ENCODE results near the gene MSANTD7.
"Not testable (repeated sequence)": the region's sequence is repeated elsewhere in the genome, so short reads cannot be mapped to it uniquely, and the experiment has no call there.

Gene MSANTD7

GRCh38 chr10:14858338-14858960 is 20.3 kb downstream of the MSANTD7 start:
- no peak for DNase-seq (ENCODE audit: low spot score)
- no peak for TF ChIP-seq CTCF (IDR thresholded peaks at IDR 0.05; ENCODE audit: extremely low read depth, missing control alignments)

GRCh38 chr10:14859043-14859442 is 20.9 kb downstream of the MSANTD7 start:
- no peak for DNase-seq (ENCODE audit: low spot score)
- TF ChIP-seq CTCF (IDR thresholded peaks at IDR 0.05; ENCODE audit: extremely low read depth, missing control alignments) = no peak

- no peak for TF ChIP-seq CTCF (IDR thresholded peaks at IDR 0.05; ENCODE audit: extremely low read depth, missing control alignments)
- DNase-seq (ENCODE audit: low spot score) = no peak
Observed at GRCh38 chr10:14859775-14860174, 21.7 kb downstream of the MSANTD7 start.

GRCh38 chr10:14860791-14861190 is 22.7 kb downstream of the MSANTD7 start:
- no peak for DNase-seq (ENCODE audit: low spot score)
- no peak for TF ChIP-seq CTCF (IDR thresholded peaks at IDR 0.05; ENCODE audit: extremely low read depth, missing control alignments)

GRCh38 chr10:14864466-14864865 is 26.4 kb downstream of the MSANTD7 start:
- DNase-seq (ENCODE audit: low spot score) = not testable (repeated sequence)

- not testable (repeated sequence) for DNase-seq (ENCODE audit: low spot score)
Observed at GRCh38 chr10:14864871-14865270, 26.8 kb downstream of the MSANTD7 start.

GRCh38 chr10:14873090-14873760 is 35.1 kb downstream of the MSANTD7 start:
- DNase-seq (ENCODE audit: low spot score) = peak; percentile 26
- no peak for TF ChIP-seq CTCF (IDR thresholded peaks at IDR 0.05; ENCODE audit: extremely low read depth, missing control alignments)

GRCh38 chr10:14875941-14876340 is 37.8 kb downstream of the MSANTD7 start:
- no peak for TF ChIP-seq CTCF (IDR thresholded peaks at IDR 0.05; ENCODE audit: extremely low read depth, missing control alignments)
- DNase-seq (ENCODE audit: low spot score) = no peak

Measured in GM20000 (cell line).